ENCODE data around the gene MAP2K1. TPM values are rescaled to one million over a fixed set of nuclear protein-coding genes. Genes with fewer than 3 reads are reported as not detected.

Gene MAP2K1
- total and polyA plus RNA-seq, 9 of the 15 experiments (the other 6 are each of a cell fraction or from before 2014, with no cell fraction given) = 7.5 to 58.3 (median 30.0) TPM

DNA sequence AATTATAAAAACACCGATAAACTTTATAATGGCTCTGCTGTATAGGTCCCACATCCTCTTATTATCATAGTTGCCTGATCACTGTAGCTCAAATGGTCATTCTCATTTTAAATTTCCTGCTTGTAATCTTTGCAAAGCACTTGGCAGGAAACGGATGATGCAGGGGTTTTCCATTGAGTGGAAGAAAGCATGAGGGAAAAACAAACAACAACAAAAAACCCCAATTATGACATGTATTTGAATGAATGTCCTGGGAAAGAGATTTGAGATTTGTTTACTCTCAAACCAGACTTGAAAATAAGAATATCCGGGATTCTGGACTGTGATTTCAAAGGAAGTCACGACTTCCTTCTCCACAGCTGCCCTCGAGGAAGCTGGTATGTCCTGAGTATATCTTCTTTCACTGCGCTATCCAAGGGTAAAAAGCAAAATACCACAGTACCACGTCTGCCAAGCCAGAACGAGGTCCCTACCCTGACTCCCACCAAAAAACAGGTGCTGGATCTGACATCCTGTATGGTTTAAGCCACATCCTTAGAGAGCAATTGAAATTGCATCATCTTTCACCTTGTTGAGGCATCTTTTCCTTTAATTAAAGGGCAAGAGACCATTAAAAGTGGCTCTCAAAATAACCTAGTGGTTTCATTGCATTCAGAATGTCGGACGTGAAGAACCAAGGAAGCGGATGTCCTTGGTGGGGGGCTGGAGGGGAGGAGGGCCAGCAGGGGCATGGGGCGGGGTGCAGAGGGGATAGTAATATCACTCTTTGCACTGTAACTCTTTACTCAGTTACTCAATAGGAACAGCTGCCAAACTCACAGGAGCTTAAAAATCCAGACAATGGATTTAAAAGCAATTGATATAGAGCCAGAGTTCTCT is 16.7 kb upstream of the MAP2K1 start (continued):
- TF ChIP-seq E2F4 (CRISPR knock-in tag; IDR thresholded peaks at IDR 0.05; ENCODE audit: low read depth) (no peak), ZNF57 (CRISPR knock-in tag; IDR thresholded peaks at IDR 0.05) (no peak), ZNF395 (CRISPR knock-in tag; IDR thresholded peaks at IDR 0.05) (no peak), CCAR2 (IDR thresholded peaks at IDR 0.05; ENCODE audit: low read depth, low read length) (no peak), TARDBP (IDR thresholded peaks at IDR 0.05) (0 out of 2 replicates have a peak, but pooled peaks have one; percentile 12), MTA3 (IDR thresholded peaks at IDR 0.05; ENCODE audit: borderline replicate concordance) (no peak), RHOXF2B (CRISPR knock-in tag; conservative IDR thresholded peaks at IDR 0.05) (no peak), CEBPB (tag; IDR thresholded peaks at IDR 0.05) (peak; percentile 94), POLR2H (tag; IDR thresholded peaks at IDR 0.05; ENCODE audit: low read depth) (no peak; the same call in none of the 2 replicates), ZNF764 (CRISPR knock-in tag; IDR thresholded peaks at IDR 0.05; ENCODE audit: low read depth) (no peak), FOXA1 (IDR thresholded peaks at IDR 0.05; ENCODE audit: borderline replicate concordance) (no peak), ADNP (tag; IDR thresholded peaks at IDR 0.05) (no peak), PYGO2 (tag; IDR thresholded peaks at IDR 0.05) (no peak), EP300 (IDR thresholded peaks at IDR 0.05; ENCODE audit: low read length) (0 out of 2 replicates have a peak, but pooled peaks have one; percentile 40)
- TF ChIP-seq, protein P1, sequence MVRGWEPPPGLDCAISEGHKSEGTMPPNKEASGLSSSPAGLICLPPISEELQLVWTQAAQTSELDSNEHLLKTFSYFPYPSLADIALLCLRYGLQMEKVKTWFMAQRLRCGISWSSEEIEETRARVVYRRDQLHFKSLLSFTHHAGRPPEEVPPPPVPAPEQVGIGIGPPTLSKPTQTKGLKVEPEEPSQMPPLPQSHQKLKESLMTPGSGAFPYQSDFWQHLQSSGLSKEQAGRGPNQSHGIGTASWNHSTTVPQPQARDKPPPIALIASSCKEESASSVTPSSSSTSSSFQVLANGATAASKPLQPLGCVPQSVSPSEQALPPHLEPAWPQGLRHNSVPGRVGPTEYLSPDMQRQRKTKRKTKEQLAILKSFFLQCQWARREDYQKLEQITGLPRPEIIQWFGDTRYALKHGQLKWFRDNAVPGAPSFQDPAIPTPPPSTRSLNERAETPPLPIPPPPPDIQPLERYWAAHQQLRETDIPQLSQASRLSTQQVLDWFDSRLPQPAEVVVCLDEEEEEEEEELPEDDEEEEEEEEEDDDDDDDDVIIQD (CRISPR knock-in tag; IDR thresholded peaks at IDR 0.05) = no peak
- TF ChIP-seq, protein P2, sequence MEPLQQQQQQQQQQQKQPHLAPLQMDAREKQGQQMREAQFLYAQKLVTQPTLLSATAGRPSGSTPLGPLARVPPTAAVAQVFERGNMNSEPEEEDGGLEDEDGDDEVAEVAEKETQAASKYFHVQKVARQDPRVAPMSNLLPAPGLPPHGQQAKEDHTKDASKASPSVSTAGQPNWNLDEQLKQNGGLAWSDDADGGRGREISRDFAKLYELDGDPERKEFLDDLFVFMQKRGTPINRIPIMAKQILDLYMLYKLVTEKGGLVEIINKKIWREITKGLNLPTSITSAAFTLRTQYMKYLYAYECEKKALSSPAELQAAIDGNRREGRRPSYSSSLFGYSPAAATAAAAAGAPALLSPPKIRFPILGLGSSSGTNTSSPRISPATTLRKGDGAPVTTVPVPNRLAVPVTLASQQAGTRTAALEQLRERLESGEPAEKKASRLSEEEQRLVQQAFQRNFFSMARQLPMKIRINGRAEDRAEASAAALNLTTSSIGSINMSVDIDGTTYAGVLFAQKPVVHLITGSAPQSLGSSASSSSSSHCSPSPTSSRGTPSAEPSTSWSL (CRISPR knock-in tag; IDR thresholded peaks at IDR 0.05; ENCODE audit: borderline replicate concordance) = no peak
- TF ChIP-seq, protein P3, sequence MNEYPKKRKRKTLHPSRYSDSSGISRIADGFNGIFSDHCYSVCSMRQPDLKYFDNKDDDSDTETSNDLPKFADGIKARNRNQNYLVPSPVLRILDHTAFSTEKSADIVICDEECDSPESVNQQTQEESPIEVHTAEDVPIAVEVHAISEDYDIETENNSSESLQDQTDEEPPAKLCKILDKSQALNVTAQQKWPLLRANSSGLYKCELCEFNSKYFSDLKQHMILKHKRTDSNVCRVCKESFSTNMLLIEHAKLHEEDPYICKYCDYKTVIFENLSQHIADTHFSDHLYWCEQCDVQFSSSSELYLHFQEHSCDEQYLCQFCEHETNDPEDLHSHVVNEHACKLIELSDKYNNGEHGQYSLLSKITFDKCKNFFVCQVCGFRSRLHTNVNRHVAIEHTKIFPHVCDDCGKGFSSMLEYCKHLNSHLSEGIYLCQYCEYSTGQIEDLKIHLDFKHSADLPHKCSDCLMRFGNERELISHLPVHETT (CRISPR knock-in tag; conservative IDR thresholded peaks at IDR 0.05 in 1 of 2, IDR thresholded peaks at IDR 0.05 in 1 of 2) = no peak
- TF ChIP-seq, protein P4, sequence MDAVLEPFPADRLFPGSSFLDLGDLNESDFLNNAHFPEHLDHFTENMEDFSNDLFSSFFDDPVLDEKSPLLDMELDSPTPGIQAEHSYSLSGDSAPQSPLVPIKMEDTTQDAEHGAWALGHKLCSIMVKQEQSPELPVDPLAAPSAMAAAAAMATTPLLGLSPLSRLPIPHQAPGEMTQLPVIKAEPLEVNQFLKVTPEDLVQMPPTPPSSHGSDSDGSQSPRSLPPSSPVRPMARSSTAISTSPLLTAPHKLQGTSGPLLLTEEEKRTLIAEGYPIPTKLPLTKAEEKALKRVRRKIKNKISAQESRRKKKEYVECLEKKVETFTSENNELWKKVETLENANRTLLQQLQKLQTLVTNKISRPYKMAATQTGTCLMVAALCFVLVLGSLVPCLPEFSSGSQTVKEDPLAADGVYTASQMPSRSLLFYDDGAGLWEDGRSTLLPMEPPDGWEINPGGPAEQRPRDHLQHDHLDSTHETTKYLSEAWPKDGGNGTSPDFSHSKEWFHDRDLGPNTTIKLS (IDR thresholded peaks at IDR 0.05; ENCODE audit: borderline replicate concordance, low read depth) = no peak
